Ecto neural progenitor cell (in vitro differentiated cells): ENCODE results near the gene COLQ.
"Not testable (repeated sequence)": the region's sequence is repeated elsewhere in the genome, so short reads cannot be mapped to it uniquely, and the experiment has no call there.

Source experiments
- DNase-seq: peaks from one replicate; pipeline ENCODE4 v3.0.0-alpha.2; 2018; ENCODE audit warnings: low spot score

COLQ gene

DNA sequence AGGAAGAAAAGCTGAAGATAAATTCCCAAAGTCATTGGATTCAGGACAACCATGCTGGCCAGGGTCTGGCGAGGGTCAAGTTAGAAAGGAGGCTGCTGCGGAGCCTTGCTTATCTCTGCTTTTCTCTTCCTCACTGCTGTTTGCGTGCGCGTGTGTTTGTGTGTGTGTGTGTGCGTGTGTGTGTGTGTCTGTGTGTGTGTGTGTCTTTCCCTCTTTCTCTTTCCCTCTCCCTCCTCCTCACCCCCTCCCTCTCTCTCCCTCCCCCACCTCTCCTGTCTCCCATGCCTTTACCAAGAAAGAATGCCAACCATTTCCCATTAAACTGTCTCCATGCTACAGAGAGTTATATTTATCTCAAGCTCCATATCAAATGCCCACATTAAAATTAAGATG, at the start of gene COLQ:
Gene COLQ (minus strand): TSS at position 134 of the 393 bp plus-strand sequence. CDS start 81 bp downstream, at position 53.
- DNase-seq, result no peak

GRCh38 chr3:15563190-15563589, 41.7 kb upstream of the COLQ start:
- no peak for DNase-seq

GRCh38 chr3:15562560-15562959, 41.1 kb upstream of the COLQ start:
- no peak for DNase-seq

DNA sequence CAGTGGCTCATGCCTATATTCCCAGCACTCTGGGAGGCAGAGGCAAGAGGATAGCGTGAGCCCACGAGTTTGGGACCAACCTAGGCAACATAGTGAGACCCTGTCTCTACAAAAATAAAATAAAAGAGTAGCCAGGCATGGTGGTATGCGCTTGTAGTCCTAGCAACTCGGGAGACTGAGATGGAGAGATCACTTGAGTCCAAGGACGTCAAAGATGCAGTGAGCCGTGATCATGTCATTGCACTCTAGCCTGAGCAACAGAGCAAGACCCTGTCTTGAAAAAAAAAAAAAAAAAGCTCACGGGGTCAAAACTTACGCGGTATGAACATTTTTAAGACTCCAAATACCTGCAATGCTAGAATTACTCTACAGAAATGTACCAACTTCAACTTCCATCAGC, 37.1 kb upstream of the COLQ start:
- DNase-seq, result no peak

DNA sequence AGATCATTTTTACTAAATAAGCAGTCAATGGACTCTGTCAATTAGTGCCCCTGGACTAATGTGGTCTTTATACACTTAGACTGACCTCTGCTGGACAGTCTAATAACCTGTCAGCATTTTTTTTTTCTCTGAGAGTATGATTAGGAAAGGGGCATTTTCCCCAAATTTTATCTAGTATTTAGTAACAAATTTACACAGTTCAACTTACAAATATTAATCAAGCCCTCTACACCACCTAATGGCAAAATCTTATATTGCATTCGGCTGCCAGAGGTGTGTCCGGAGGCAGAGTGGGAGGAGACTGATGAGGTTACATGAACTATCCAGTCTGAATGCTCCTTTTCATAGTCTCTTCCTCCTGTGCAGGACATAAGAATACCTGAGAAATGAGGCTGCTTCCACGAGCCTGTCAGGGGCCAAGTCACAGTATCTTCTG, 36.0 kb upstream of the COLQ start:
- peak; percentile 52 for DNase-seq

GRCh38 chr3:15556512-15556911, 35.0 kb upstream of the COLQ start:
- DNase-seq, result no peak

- DNase-seq, result no peak
Measured at GRCh38 chr3:15553749-15554148, 32.2 kb upstream of the COLQ start.

GRCh38 chr3:15551902-15552301, 30.4 kb upstream of the COLQ start:
- no peak for DNase-seq

GRCh38 chr3:15549846-15550245, 28.3 kb upstream of the COLQ start:
- no peak for DNase-seq

- no peak for DNase-seq
Measured at GRCh38 chr3:15542614-15543013, 21.1 kb upstream of the COLQ start.

GRCh38 chr3:15541371-15541770, 19.9 kb upstream of the COLQ start:
- no peak for DNase-seq

GRCh38 chr3:15539066-15539465, 17.6 kb upstream of the COLQ start:
- no peak for DNase-seq

DNA sequence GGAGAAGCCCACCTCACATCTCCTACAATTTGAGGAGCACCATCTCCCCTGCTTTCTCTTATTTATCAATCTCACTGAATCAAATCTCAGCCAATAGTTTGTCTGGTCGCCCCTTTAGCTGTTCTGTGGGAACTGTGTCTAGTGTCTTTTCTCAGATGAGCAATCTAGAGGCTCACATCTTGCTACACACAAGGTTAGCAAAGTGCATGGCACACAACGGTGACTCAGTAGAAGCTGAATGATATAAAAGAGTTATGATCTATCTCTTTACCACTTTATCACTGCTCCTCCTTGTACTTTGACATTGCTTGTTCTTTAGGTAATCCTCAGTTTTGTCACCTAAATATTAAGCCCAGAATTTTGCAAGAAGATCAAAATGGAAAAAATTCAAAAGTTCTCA, 16.8 kb upstream of the COLQ start:
- no peak for DNase-seq

- DNase-seq, result no peak
Measured at GRCh38 chr3:15536856-15537255, 15.3 kb upstream of the COLQ start.

- no peak for DNase-seq
Measured at GRCh38 chr3:15535732-15536131, 14.2 kb upstream of the COLQ start.

GRCh38 chr3:15532614-15533013, 11.1 kb upstream of the COLQ start:
- DNase-seq, result not testable (repeated sequence)

- DNase-seq, result no peak
Measured at GRCh38 chr3:15531346-15531745, 9.8 kb upstream of the COLQ start.

DNA sequence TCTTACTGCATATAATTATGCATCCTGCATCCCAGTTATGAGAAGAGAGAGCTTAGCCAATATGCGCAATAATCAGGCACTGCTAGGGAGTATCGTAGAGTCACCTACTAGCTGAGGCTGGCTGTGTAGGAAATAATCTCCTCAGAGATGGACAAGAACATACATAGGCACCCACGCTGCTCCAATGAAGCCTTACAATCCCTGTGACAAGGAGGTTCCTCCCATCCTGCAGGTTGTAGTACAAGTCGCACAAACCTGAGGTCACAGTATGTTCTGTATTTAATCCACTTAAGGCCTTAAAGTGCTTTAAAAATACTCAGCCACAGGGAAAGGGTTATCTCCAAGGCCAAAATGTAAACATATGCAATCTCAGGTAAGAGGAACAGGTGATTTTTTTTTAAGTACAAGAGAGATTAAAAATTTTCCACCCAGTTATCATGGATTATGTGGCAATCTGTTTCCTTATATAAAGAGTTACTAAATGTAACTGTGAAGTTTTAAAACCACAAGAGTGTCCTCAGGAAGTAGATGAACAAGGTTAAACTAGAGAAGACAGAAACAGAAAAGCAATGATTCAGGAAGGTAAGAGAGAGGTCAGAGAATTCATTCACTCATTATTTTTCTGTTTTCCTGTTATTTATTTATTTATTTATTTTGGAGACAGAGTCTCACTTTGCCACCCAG, 7.5 kb upstream of the COLQ start:
- DNase-seq, result no peak

DNA sequence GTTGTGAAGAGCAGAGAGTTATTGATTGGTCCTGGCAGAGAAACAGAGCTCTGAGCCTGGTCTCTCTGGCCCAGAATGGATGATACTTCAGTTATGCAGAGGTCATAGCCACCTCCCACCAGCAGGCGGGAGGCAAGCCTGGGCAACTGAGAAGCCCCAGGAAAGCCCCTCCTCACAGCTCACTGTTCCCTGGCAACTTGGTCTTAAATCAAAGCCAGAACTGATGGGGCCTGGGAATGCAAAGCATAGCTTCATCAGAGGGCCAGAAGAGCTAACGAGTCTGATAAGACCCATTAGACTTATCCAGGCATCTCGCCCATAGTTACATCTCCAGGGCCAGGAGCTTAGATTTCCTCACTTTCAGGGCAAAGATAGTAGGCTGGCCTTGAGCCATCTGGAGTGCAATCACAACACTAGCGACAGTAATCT, 5.5 kb upstream of the COLQ start:
- peak; percentile 77 for DNase-seq

GRCh38 chr3:15525790-15526189, 4.3 kb upstream of the COLQ start:
- no peak for DNase-seq

DNA sequence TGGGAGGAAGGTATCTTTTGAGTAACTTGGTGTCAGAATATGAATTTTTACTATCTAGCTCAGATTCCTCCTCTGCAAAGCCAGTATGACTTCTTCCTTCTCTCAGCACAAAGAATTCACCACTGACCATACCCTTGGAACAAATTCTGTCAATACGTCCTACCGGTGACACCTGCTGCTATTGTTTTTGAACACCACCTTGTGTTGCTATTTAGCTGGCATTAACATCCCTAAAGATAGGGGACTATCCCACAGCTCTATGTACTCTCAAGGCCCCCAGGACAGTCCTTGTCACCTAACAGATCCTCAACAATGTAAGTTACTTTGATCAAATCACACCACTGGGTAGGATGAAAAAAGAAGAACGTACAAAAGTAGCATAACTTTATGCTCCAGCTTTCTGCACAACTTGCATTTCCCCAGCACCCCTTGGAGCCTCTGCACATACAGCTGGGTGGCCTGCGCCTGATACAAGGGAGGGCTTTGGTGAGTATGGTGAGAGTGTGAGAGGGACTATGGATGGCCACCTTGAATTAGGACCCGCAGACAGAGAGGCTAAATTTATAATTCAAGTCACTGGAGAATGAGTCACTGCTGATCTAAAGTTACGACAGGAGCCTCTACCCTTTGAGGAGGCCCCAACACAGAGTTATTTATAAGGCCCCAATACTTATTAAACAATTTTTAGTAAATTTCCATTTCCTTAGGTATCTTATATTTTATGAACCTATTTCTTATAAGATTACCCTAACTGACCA, 2.3 kb upstream of the COLQ start:
- DNase-seq, result no peak

DNA sequence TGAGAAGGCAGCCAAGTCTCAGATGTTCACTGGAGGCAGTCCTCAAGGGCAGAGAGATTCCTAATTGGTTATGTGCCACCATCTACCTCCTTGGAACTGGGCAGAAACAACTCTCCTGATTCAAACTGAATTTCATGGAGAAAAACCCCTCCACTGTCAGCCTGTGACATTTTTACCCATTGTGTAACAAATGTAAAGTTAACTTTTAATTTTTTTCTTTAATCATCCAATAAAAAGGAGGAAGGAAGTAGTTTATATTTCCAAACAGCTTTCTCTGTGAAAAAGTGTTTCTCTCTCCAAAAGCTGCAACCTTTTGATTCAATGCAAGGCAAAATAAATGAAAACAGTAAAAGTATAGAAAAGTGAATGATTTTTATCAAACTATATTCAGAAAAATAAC, 510 bp upstream of the COLQ start:
- no peak for DNase-seq

DNA sequence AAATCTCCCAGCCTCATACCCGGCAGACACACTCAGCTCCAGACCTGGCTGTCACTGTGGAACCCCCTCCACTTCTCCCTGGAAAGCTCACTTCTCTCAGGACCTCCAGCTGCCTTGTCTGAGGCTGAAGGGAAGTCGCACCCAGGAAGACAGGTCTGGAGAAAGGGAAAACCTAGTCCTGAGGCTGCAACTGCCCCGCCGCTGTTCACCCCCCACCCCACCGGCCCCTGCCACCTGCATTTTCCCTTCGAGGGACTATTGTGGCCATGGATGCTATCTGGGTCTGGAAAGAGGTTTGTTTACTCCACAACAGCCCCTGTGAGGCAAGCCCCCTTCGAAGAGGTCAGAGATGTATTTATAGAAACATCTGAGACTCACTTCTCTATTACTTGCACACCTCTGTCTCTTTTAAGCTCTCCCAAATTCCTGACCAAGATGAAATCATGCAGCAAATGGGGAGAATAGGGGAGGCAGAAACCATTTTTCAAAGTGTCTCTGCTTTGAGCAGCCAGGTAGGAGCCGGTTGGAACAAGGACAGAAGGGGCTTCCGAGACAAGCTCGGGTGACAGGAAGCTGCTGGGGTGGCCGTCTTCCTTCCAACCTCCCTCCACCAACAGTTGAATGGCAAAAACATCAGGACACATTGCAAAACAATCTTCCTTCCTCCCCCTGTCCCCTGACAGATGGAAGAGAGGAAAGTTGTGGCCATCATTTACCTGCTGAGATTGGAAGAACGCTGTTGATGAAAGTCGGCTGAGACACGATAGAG, 518 bp downstream of the COLQ start:
- DNase-seq, result no peak
